Endothelial cell of umbilical vein (primary cell): ENCODE results near the gene BBX. TPM values are rescaled to one million over a fixed set of nuclear protein-coding genes. Genes with fewer than 3 reads are reported as not detected.

Source experiments
- BruUV-seq: library from RNA; stranded (reverse); fragments of 400-500 nt; replicated peaks from 2 replicates; lab custom pipeline; 2021; lab: Mats Ljungman, UMichigan
- CTCF ChIA-PET: fragments of 300-600, 350-600 bp; sonication (Branson Sonifier 250); formaldehyde crosslinking; loops from one replicate; lab custom pipeline; 2021; ENCODE audit warnings: antibody characterized with exemption, inconsistent platforms; lab: Charles Lee
- POLR2A ChIA-PET: fragments of 300-600, 350-600 bp; sonication (Branson Sonifier 250); formaldehyde crosslinking; loops from one replicate; lab custom pipeline; 2021; ENCODE audit warnings: antibody characterized with exemption, inconsistent platforms; lab: Charles Lee
- DNase-seq: peaks from one replicate; pipeline ENCODE4 v3.0.0-alpha.2; 2011; ENCODE audit warnings: low read depth, low spot score
- FAIRE-seq: peaks from 2 replicates; lab custom pipeline; 2011; peaks lifted over from hg19 to GRCh38; lab: Jason Lieb, UNC
- H2AFZ ChIP-seq: 2 replicates; pipeline ENCODE4 v1.6.0; 2012; ENCODE audit warnings: low read depth, low read length, control low read depth, inconsistent platforms
- H3K27ac ChIP-seq: 2 replicates; pipeline ENCODE4 v1.5.1; 2011; ENCODE audit warnings: low read depth, mild to moderate bottlenecking, control low read depth, low read length, moderate library complexity; ENCODE audit not compliant: insufficient read depth
- H3K27me3 ChIP-seq, 2 experiments: 2 replicates each; pipeline versions ENCODE4 v1.6.0 to v1.6.1; 2011; ENCODE audit warnings: low read length in 2 of 2, mixed read lengths in 1 of 2; ENCODE audit not compliant: control insufficient read depth in 2 of 2, insufficient read depth in 2 of 2
- H3K36me3 ChIP-seq, 2 experiments: 2 replicates in 1 of 2; 3 replicates in 1 of 2; pipeline ENCODE4 v1.5.1; 2011; ENCODE audit warnings: low read length in 2 of 2, mild to moderate bottlenecking in 1 of 2, moderate library complexity in 1 of 2; ENCODE audit not compliant: control insufficient read depth in 2 of 2, insufficient read depth in 2 of 2; ENCODE audit errors: extremely low read depth in 1 of 2
- H3K4me1 ChIP-seq: 3 replicates; pipeline ENCODE4 v1.5.1; 2011; ENCODE audit warnings: mild to moderate bottlenecking, low read length; ENCODE audit not compliant: control insufficient read depth, insufficient read depth; ENCODE audit errors: extremely low read depth
- H3K4me2 ChIP-seq: 2 replicates; pipeline ENCODE4 v1.6.1; 2011; ENCODE audit warnings: low read length, control low read depth, mixed read lengths; ENCODE audit not compliant: insufficient read depth
- H3K4me3 ChIP-seq, 3 experiments: fragments of 200-600 bp in 1 of 3; sonication (generic), shearing (Covaris generic) in 1 of 3; replicated peaks in 1 of 3; 2 replicates each; pipeline ENCODE4 v1.5.1; 2011 to 2016; ENCODE audit warnings: control low read depth in 3 of 3, low read length in 3 of 3, mild to moderate bottlenecking in 2 of 3, inconsistent platforms in 1 of 3, low read depth in 1 of 3, moderate library complexity in 1 of 3; ENCODE audit not compliant: insufficient read depth in 1 of 3
- H3K79me2 ChIP-seq: 2 replicates; pipeline ENCODE4 v1.6.0; 2012; ENCODE audit warnings: low read length, inconsistent platforms; ENCODE audit not compliant: control insufficient read depth, insufficient read depth
- H3K9ac ChIP-seq: replicated peaks from 2 replicates; pipeline ENCODE3; 2011; ENCODE audit warnings: low read length, control low read depth; ENCODE audit not compliant: insufficient read depth; ENCODE audit errors: extremely low read depth
- H3K9me1 ChIP-seq: replicated peaks from 3 replicates; pipeline ENCODE4 v1.6.0; 2011; ENCODE audit warnings: mild to moderate bottlenecking, low read length; ENCODE audit not compliant: control insufficient read depth, insufficient read depth; ENCODE audit errors: extremely low read depth
- H3K9me3 ChIP-seq: replicated peaks from 2 replicates; pipeline ENCODE4 v1.5.1; 2012; ENCODE audit warnings: low read length, inconsistent platforms; ENCODE audit not compliant: control insufficient read depth, insufficient read depth
- H4K20me1 ChIP-seq: replicated peaks from 2 replicates; pipeline ENCODE3; 2011; ENCODE audit warnings: mild to moderate bottlenecking, low read length; ENCODE audit not compliant: control insufficient read depth, insufficient read depth; ENCODE audit errors: extremely low read depth
- CTCF ChIP-seq, 2 donors: IDR thresholded peaks; 1 replicate in 1 of 2; 2 replicates in 1 of 2; pipeline ENCODE4 v1.5.1; 2011; ENCODE audit warnings: low read length in 2 of 2, mild to moderate bottlenecking in 2 of 2, moderate library complexity in 2 of 2, control low read depth in 1 of 2, inconsistent platforms in 1 of 2, low read depth in 1 of 2; ENCODE audit not compliant: insufficient read depth in 1 of 2; ENCODE audit errors: extremely low read depth in 1 of 2
- EZH2 ChIP-seq: IDR thresholded peaks from 2 replicates; pipeline ENCODE4 v1.6.1; 2012; ENCODE audit warnings: borderline replicate concordance, low read depth, mild to moderate bottlenecking, moderate library complexity, low read length, inconsistent platforms; ENCODE audit not compliant: severe bottlenecking
- FOS ChIP-seq: IDR thresholded peaks from 2 replicates; pipeline ENCODE4 v1.6.1; 2011; ENCODE audit warnings: mild to moderate bottlenecking, low read length, moderate library complexity, borderline replicate concordance; ENCODE audit not compliant: insufficient read depth
- GATA2 ChIP-seq: IDR thresholded peaks from 2 replicates; pipeline ENCODE4 v1.7.0; 2011; ENCODE audit warnings: low read depth, mild to moderate bottlenecking, moderate library complexity, mixed read lengths, low read length; ENCODE audit not compliant: insufficient read length, insufficient read depth
- JUN ChIP-seq: IDR thresholded peaks from 2 replicates; pipeline ENCODE4 v1.6.1; 2011; ENCODE audit warnings: borderline replicate concordance, low read depth; ENCODE audit not compliant: insufficient read length, insufficient read depth
- MAX ChIP-seq: IDR thresholded peaks from 2 replicates; pipeline ENCODE4 v1.6.1; 2011; ENCODE audit not compliant: insufficient read depth, insufficient read length
- MYC ChIP-seq: IDR thresholded peaks from one replicate; pipeline ENCODE4 v1.6.1; 2011; ENCODE audit warnings: mild to moderate bottlenecking, low read depth, low read length
- POLR2A ChIP-seq: IDR thresholded peaks from 2 replicates; pipeline ENCODE4 v1.6.1; 2012; ENCODE audit warnings: low read depth, mild to moderate bottlenecking, control low read depth, low read length
- POLR2AphosphoS5 ChIP-seq: IDR thresholded peaks from 2 replicates; pipeline ENCODE4 v1.6.1; 2012; ENCODE audit warnings: low read depth, mild to moderate bottlenecking, control low read depth, low read length, moderate library complexity; ENCODE audit not compliant: insufficient read depth
- dilution Hi-C: fragments of 300-500 bp; cut with MboI; formaldehyde crosslinking; loops from one replicate; pipeline ENCODE4 v1.15.0; 2019; ENCODE audit warnings: low sequenced_read_pairs; ENCODE audit not compliant: extremely low pct_ligation_motif_present
- intact Hi-C: fragments of 100-400 bp; cut with micrococcal nuclease; formaldehyde crosslinking; loops from one replicate; pipeline ENCODE4 v1.10.0; 2022
- polyA plus RNA-seq, 4 experiments: library from polyadenylated mRNA; depleted of rRNA in 3 of 4; stranded (reverse) in 3 of 4; unstranded in 1 of 4; fragments of >200 nt; gene quantifications; 2 replicates each; pipeline versions ENCODE4 v1.2.1 to v1.2.3, GENCODE V29; 2011 to 2012; ENCODE audit warnings: missing spikeins in 1 of 4
- total RNA-seq: library from RNA; stranded (reverse); gene quantifications from 2 replicates; pipeline ENCODE4 v1.2.3, GENCODE V29; 2021

Gene BBX
- total and polyA plus RNA-seq, 2 donors (not counting 3 experiments of a cell fraction or from before 2014, with no cell fraction given), result 21.4 to 43.4 TPM

GRCh38 chr3:107737914-107738313 lies 215.2 kb downstream of the BBX start:
- TF ChIP-seq GATA2 (no peak), EZH2 (no peak), POLR2AphosphoS5 (no peak), MYC (no peak), FOS (no peak), POLR2A (no peak), CTCF (IDR thresholded peaks at IDR 0.05; ENCODE audit: extremely low read depth in 1 of 2, insufficient read depth in 1 of 2, low read depth in 1 of 2, low read length in 2 of 2) (no peak), JUN (no peak), MAX (no peak)
- ChIA-PET POLR2A (no interaction called here), CTCF (interaction anchor here (0.9 to 10.3 kb wide), 10 partner anchors 9 to 308 kb away, joined by 3 to 268 read pairs (median 12); no protein-coding TSS in a partner anchor)
- Histone ChIP-seq H3K9me3 (no peaks in the 10 kb centered on the region), H2AFZ (no peak overlapping the region), H3K9ac (no peak overlapping the region), H3K27ac (no peak overlapping the region), H3K27me3 (no peaks in the 10 kb centered on the region), H3K79me2 (no peaks in the 10 kb centered on the region), H3K36me3 (no peaks in the 10 kb centered on the region), H4K20me1 (no peaks in the 10 kb centered on the region), H3K9me1 (no peaks in the 10 kb centered on the region), H3K4me3 (no peak overlapping the region), H3K4me2 (no peak overlapping the region), H3K4me1 (no peaks in the 10 kb centered on the region)
- no peak for DNase-seq
- BruUV-seq, result no TSS peak
- dilution Hi-C loops (no loop called here), intact Hi-C loops (no loop called here)
- FAIRE-seq, result no peak
